Heart left ventricle (tissue), 13 donors: ENCODE results near the gene RAB9B.

ENCODE experiments used
- CTCF ChIP-seq, 12 donors: fragments of 200-600 bp; sonication (generic) in 4 of 12; IDR thresholded peaks; one replicate each; pipeline versions ENCODE4 v1.5.0 to v1.8.0; 2018 to 2022; ENCODE audit warnings: antibody characterized with exemption in 12 of 12, mild to moderate bottlenecking in 5 of 12
- POLR2A ChIP-seq, 2 donors: fragments of 450-650 bp; IDR thresholded peaks; one replicate each; pipeline ENCODE4 v1.6.1; 2017; ENCODE audit warnings: antibody characterized with exemption in 2 of 2, mild to moderate bottlenecking in 2 of 2, moderate library complexity in 2 of 2
- donor health status: ischemic (EF 13 %, LVEDD 7.1; RV severe dilation, severe dysfunction).
- donor health status: DM: no; HTN: yes; CAD: no.
- donor health status: DM: no; HTN: no; CAD: no.
- donor health status: ischemic (EF 25% LVEDD 6.9; RV normal size, moderate dysfunction).
- donor health status: ischemic (EF 25% LVEDD 5.7; RV mildly dilated, moderate dysfunction).
- donor health status: ischemic (EF 35%, LVEDD 5.7; RV mildly dilated, moderate dysfunction).
- donor health status: nonischemic (EF 11% LVEDD 7.7; RV severe dilation, severe dysfunction).
- donor health status: DM: yes; HTN: yes; CAD: no.
- donor health status: PGD.
- donor health status: ischemic (EF 29% LVEDD 5.4; RV normal size, mild dysfunction).
- donor health status: nonischemic (EF 23%, LVEDD 6.1; RV moderate dilation, normal function).

GRCh38 chrX:103781062-103781402, 51.0 kb downstream of the RAB9B start:
- TF ChIP-seq CTCF (IDR thresholded peaks at IDR 0.05) (no peak), POLR2A (IDR thresholded peaks at IDR 0.05) (no peak)
